ENCODE measurements around the gene SLC1A7. TPM values are rescaled to one million over a fixed set of nuclear protein-coding genes. Genes with fewer than 3 reads are reported as not detected.

Gene SLC1A7
- total RNA-seq, 1 donor from 2014 or later = 0.43 TPM

- intact Hi-C loops (cut with DNase I) = loop anchor here (1.0 kb wide), 1 partner anchor 24 kb away; no protein-coding TSS in a partner anchor
Measured at GRCh38 chr1:53049574-53049967, 92.9 kb downstream of the SLC1A7 start.

GRCh38 chr1:53048960-53049573 is 93.4 kb downstream of the SLC1A7 start:
- DNase-seq (ENCODE audit: low spot score) = no peak
- intact Hi-C loops (cut with DNase I) = loop anchor here (1.0 kb wide), 1 partner anchor 24 kb away; no protein-coding TSS in a partner anchor

More at GRCh38 chr1:53049574-53049967, 92.9 kb downstream of the SLC1A7 start:
- no peak for DNase-seq (ENCODE audit: low spot score)

- no peak for DNase-seq (ENCODE audit: low spot score)
- intact Hi-C loops (cut with DNase I) = loop anchor here (2.0 kb wide), 1 partner anchor 33 kb away; no protein-coding TSS in a partner anchor
Measured at GRCh38 chr1:53047737-53048736, 94.4 kb downstream of the SLC1A7 start.

- intact Hi-C loops (cut with DNase I) = loop anchor here (2.0 kb wide), 1 partner anchor 32 kb away; no protein-coding TSS in a partner anchor
- no peak for DNase-seq (ENCODE audit: low spot score)
Measured at GRCh38 chr1:53046930-53047329, 95.5 kb downstream of the SLC1A7 start.

- DNase-seq (ENCODE audit: low spot score) = no peak
- intact Hi-C loops (cut with DNase I) = no loop called here
Measured at GRCh38 chr1:53044926-53045325, 97.5 kb downstream of the SLC1A7 start.

GRCh38 chr1:53043271-53043670 is 99.2 kb downstream of the SLC1A7 start:
- DNase-seq (ENCODE audit: low spot score) = no peak
- intact Hi-C loops (cut with DNase I) = no loop called here

GRCh38 chr1:53038566-53038965 is 103.9 kb downstream of the SLC1A7 start:
- no peak for DNase-seq (ENCODE audit: low spot score)
- intact Hi-C loops (cut with DNase I) = no loop called here

Other genes starting within 250 kb of the SLC1A7 start
- 92.3 TPM for gene ECHDC2, start 220.9 kb downstream of the SLC1A7 start, total RNA-seq
- gene SCP2, start 215.4 kb downstream of the SLC1A7 start, total RNA-seq = 124 TPM
- gene PODN, start 80.4 kb downstream of the SLC1A7 start, total RNA-seq = 19.4 TPM
- 20.4 TPM for gene CPT2, start 54.2 kb upstream of the SLC1A7 start, total RNA-seq
- gene CZIB, start 78.0 kb upstream of the SLC1A7 start, total RNA-seq = 46.0 TPM
- gene MAGOH, start 95.9 kb upstream of the SLC1A7 start, total RNA-seq = 21.9 TPM
- gene LRP8, start 185.4 kb upstream of the SLC1A7 start, total RNA-seq = 2.3 TPM